Measurements from ENCODE around the gene CABLES2. TPM values are rescaled to one million over a fixed set of nuclear protein-coding genes. Genes with fewer than 3 reads are reported as not detected.
A peak's percentile ranks its signal among the peaks of the same experiment; 100 is the strongest.

Gene CABLES2
- total and polyA plus RNA-seq, 9 of the 15 experiments (the other 6 are each of a cell fraction or from before 2014, with no cell fraction given) = 0.46 to 4.2 (median 1.6) TPM

GRCh38 chr20:62365814-62366369 lies 41.2 kb downstream of the CABLES2 start (continued):
- TF ChIP-seq E2F8 (IDR thresholded peaks at IDR 0.05; ENCODE audit: low read depth, partially characterized antibody) (no peak), ETS1 (conservative IDR thresholded peaks at IDR 0.05; ENCODE audit: control insufficient read depth, low read depth, low read length) (0 out of 2 replicates have a peak, but pooled peaks have one; percentile 14), KDM2B (CRISPR knock-in tag; IDR thresholded peaks at IDR 0.05) (no peak), ETV6 (IDR thresholded peaks at IDR 0.05; ENCODE audit: borderline replicate concordance in 1 of 2, low read depth in 2 of 2, low read length in 1 of 2) (peak; percentile 55 to 77; a peak in 3 of 4 replicates), ETV6 (CRISPR knock-in tag; IDR thresholded peaks at IDR 0.05; ENCODE audit: borderline replicate concordance) (no peak), MGA (IDR thresholded peaks at IDR 0.05) (no peak), NCOR1 (IDR thresholded peaks at IDR 0.05) (no peak), ILK (tag; IDR thresholded peaks at IDR 0.05; ENCODE audit: borderline replicate concordance, low read depth) (no peak), TAF15 (IDR thresholded peaks at IDR 0.05; ENCODE audit: low read depth, low read length) (no peak), TSC22D4 (tag; IDR thresholded peaks at IDR 0.05) (no peak), MTF1 (CRISPR knock-in tag; IDR thresholded peaks at IDR 0.05; ENCODE audit: borderline replicate concordance) (no peak), CBX2 (IDR thresholded peaks at IDR 0.05; ENCODE audit: insufficient read depth, low read length, poor library complexity, severe bottlenecking) (no peak)

Data from K562 (cell line).